ENCODE data around the gene APIP.
"Not testable (repeated sequence)": the region's sequence is repeated elsewhere in the genome, so short reads cannot be mapped to it uniquely, and the experiment has no call there.

- not testable (repeated sequence) for TF ChIP-seq CTCF, POLR2A (IDR thresholded peaks at IDR 0.05)
These were observed 20.0 kb downstream of the APIP start for GRCh38 chr11:34896191-34896590.
